Stimulated activated CD8-positive, alpha-beta memory T cell treated with anti-CD3 and anti-CD28 coated beads, Interleukin-4, amount 100 ng/mL, for 48 hours (primary cell): Measurements from ENCODE around the gene FLNA.
"Not testable (repeated sequence)": the region's sequence is repeated elsewhere in the genome, so short reads cannot be mapped to it uniquely, and the experiment has no call there.

Experiments used
- DNase-seq: peaks from one replicate; pipeline ENCODE4 v3.0.0-alpha.2; 2020

Gene FLNA

GRCh38 chrX:154399527-154400368, 25.3 kb upstream of the FLNA start:
- peak; percentile 43 for DNase-seq

GRCh38 chrX:154398668-154399526, 24.5 kb upstream of the FLNA start:
- peak; percentile 81 for DNase-seq

- DNase-seq, result peak; percentile 89
Measured at GRCh38 chrX:154397888-154398667, 23.6 kb upstream of the FLNA start, which contains the start of gene RPL10. Gene RPL10 (plus strand): TSS chrX:154398377. CDS start chrX:154398520, 143 bp downstream.

- DNase-seq, result peak; percentile 78
Measured at GRCh38 chrX:154396973-154397887, 22.8 kb upstream of the FLNA start.

- DNase-seq, result not testable (repeated sequence)
Measured at GRCh38 chrX:154396363-154396762, 21.9 kb upstream of the FLNA start.

- not testable (repeated sequence) for DNase-seq
Measured at GRCh38 chrX:154389812-154390747, 15.6 kb upstream of the FLNA start.

GRCh38 chrX:154388649-154389048, 14.2 kb upstream of the FLNA start:
- DNase-seq, result not testable (repeated sequence)

- DNase-seq, result not testable (repeated sequence)
Measured at GRCh38 chrX:154388094-154388493, 13.7 kb upstream of the FLNA start.

- no peak for DNase-seq
Measured at GRCh38 chrX:154384284-154384892, 10.0 kb upstream of the FLNA start.

- DNase-seq, result no peak
Measured at GRCh38 chrX:154383359-154384283, 9.2 kb upstream of the FLNA start.

GRCh38 chrX:154382483-154383069, 8.1 kb upstream of the FLNA start:
- DNase-seq, result no peak

- no peak for DNase-seq
Measured at GRCh38 chrX:154381271-154381670, 6.8 kb upstream of the FLNA start.

GRCh38 chrX:154380787-154381186, 6.4 kb upstream of the FLNA start:
- no peak for DNase-seq

GRCh38 chrX:154380153-154380552, 5.7 kb upstream of the FLNA start:
- DNase-seq, result no peak

GRCh38 chrX:154379569-154379951, 5.1 kb upstream of the FLNA start:
- DNase-seq, result no peak

GRCh38 chrX:154378799-154379568, 4.5 kb upstream of the FLNA start, which contains the start of gene EMD:
Gene EMD (plus strand): TSS chrX:154379295. CDS start chrX:154379485, 190 bp downstream.
- peak; percentile 93 for DNase-seq

- peak; percentile 94 for DNase-seq
Measured at GRCh38 chrX:154378059-154378798, 3.8 kb upstream of the FLNA start.
